NCI-H2107 treated with DMSO at 0.1 percent for 48 hours (cell line): ENCODE measurements around the gene DAPP1.

Source experiments
- DNase-seq: peaks from one replicate; lab custom pipeline; 2025; ENCODE audit not compliant: unreplicated experiment; lab: John Stamatoyannopoulos, UW

DAPP1 gene

GRCh38 chr4:99894161-99894997 lies 77.8 kb downstream of the DAPP1 start, which contains the start of gene LAMTOR3:
Gene LAMTOR3, minus strand, starts transcription at chr4:99894427. Its CDS starts 464 bp downstream, at chr4:99893963.
- peak; percentile 63 for DNase-seq

- DNase-seq: no peak
Measured at GRCh38 chr4:99894998-99895397, 78.4 kb downstream of the DAPP1 start.

DNA sequence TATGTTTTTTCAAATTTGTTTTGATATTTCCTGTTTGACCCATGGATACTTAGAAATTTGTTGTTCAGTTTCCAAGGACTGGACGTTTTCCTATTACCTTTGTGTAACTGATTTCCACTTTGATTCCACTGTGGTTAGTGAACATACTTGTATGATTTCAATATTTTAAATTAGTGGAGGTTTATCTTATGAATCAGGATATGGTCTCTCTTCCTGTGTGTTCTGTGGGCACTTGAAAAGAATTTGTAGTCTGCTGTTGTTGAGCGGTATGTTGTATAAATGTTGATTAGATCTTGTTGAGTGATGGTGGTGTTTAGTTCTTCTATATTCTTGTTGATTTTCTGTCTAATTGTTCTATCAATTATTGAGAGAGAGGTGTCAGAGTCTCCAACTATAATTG lies 98.8 kb downstream of the DAPP1 start:
- DNase-seq: no peak

DNA sequence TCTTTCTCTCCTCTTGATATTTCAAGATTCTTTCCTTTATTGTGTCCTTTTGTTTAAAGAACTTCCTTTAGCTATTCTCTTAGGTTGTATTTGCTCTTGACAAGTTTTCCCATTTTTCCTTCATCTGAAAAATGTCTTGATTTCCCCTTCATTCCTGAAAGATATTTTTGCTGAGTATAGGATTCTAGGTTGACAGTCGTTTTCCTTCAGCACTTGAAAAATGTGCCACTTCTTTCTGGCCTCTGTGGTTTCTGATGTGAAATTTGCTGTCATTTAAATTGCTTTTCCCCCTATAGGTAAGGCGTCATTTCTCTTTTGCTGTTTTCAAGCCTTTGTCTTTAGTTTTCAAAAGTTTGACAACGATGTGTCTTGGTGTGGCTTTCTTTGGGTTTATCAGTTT lies 100.9 kb downstream of the DAPP1 start:
- DNase-seq: no peak

DNA sequence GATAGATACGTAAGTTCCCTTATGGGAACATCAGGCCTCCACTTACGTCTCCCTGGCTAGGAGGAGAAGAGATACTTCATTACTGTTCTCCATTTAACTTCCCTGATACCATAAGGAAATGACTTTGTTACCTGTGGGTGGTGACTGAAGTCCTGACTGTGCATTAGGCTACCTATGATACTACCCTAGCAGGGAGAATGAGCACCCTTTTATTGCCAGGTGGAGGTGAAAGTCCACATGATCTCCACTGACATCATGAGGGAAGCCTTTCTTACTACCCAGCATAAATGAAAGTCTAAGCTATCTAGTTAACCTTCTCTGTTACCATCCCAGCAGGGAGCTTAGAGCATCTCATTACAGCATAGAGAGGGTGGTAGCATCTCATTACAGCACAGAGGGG lies 102.0 kb downstream of the DAPP1 start:
- DNase-seq: no peak
